ENCODE measurements around the gene BICD1. TPM values are rescaled to one million over a fixed set of nuclear protein-coding genes. Genes with fewer than 3 reads are reported as not detected.

Gene BICD1
- total RNA-seq, 1 experiment from 2014 or later: 41.3 TPM

DNA sequence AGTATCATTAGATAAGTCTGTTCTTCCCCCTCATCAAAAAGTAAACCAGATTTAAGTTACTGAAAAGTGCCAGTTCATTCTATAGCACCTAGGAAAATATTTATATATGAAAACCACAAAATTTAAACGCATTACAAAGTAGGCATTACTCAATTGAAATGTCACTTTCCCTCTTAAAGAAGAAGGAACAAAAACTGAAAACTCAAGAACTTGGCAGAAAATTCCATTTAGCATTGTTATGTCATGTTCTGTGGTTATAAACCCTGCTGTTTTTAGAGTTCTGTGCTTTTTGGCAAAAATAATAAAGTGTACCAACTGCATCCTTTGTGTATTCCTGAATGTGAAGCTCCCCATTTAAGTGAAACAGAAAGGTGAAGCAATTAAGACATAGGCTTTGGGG lies 296.3 kb downstream of the BICD1 start:
- Histone ChIP-seq H4K20me1 (ENCODE audit: insufficient read depth) (no peaks in the 10 kb centered on the region), H2AFZ (no peak overlapping the region), H3K4me1 (replicated peaks; ENCODE audit: insufficient read depth) (peaks cover 29% of the 10 kb centered on the region), H3K9me2 (ENCODE audit: insufficient read depth) (no peaks in the 10 kb centered on the region), H3K27me3 (ENCODE audit: insufficient read depth, low read depth) (no peaks in the 10 kb centered on the region), H3K79me2 (ENCODE audit: low read depth) (peaks cover 45% of the 10 kb centered on the region), H3K36me3 (ENCODE audit: low read depth) (no peaks in the 10 kb centered on the region), H3K27ac (no peak overlapping the region), H3F3A (ENCODE audit: insufficient read depth, low read depth) (peaks cover 24% of the 10 kb centered on the region), H3K4me2 (no peak overlapping the region), H3K9me3 (ENCODE audit: insufficient read depth, low read depth) (no peaks in the 10 kb centered on the region), H3K4me3 (no peak overlapping the region)
- CTCF ChIA-PET: no interaction called here
- no TSS peak for BruUV-seq (replicated peaks)
- POLR2A ChIA-PET (ENCODE audit: unreplicated experiment): no interaction called here
- no peak for TF ChIP-seq EZH2 (IDR thresholded peaks at IDR 0.05; ENCODE audit: low read depth)
- TF ChIP-seq, protein P1, sequence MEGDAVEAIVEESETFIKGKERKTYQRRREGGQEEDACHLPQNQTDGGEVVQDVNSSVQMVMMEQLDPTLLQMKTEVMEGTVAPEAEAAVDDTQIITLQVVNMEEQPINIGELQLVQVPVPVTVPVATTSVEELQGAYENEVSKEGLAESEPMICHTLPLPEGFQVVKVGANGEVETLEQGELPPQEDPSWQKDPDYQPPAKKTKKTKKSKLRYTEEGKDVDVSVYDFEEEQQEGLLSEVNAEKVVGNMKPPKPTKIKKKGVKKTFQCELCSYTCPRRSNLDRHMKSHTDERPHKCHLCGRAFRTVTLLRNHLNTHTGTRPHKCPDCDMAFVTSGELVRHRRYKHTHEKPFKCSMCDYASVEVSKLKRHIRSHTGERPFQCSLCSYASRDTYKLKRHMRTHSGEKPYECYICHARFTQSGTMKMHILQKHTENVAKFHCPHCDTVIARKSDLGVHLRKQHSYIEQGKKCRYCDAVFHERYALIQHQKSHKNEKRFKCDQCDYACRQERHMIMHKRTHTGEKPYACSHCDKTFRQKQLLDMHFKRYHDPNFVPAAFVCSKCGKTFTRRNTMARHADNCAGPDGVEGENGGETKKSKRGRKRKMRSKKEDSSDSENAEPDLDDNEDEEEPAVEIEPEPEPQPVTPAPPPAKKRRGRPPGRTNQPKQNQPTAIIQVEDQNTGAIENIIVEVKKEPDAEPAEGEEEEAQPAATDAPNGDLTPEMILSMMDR (conservative IDR thresholded peaks at IDR 0.05): no peak
- intact Hi-C loops (cut with micrococcal nuclease; ENCODE audit: unreplicated experiment): no loop called here
- DNase-seq: no peak

DNA sequence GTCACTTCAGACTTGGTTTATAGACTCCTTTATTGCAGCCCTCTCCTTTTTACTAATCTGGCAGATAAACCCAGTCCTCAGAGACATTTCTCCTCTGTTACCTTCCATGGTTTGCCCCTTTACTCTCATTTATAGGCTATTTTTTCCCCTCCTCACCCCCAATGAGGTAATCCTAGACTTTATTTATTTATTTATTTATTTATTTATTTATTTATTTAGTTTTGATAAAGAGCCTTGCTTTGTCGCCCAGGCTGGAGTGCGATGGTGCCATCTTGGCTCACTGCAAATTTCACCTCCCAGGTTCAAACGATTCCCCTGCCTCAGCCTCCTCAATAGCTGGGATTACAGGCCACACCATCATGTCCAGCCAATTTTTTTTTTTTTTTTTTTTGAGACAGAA lies 301.1 kb downstream of the BICD1 start:
- Histone ChIP-seq H3K4me3 (no peak overlapping the region), H3K4me2 (no peak overlapping the region), H3K79me2 (ENCODE audit: low read depth) (peaks cover 45% of the 10 kb centered on the region), H3K4me1 (replicated peaks; ENCODE audit: insufficient read depth) (peaks cover 10% of the 10 kb centered on the region; the same call in 1 of the 2 replicates), H2AFZ (no peak overlapping the region), H3K9me2 (ENCODE audit: insufficient read depth) (no peaks in the 10 kb centered on the region), H3F3A (ENCODE audit: insufficient read depth, low read depth) (no peaks in the 10 kb centered on the region), H3K36me3 (ENCODE audit: low read depth) (no peaks in the 10 kb centered on the region), H4K20me1 (ENCODE audit: insufficient read depth) (no peaks in the 10 kb centered on the region), H3K27me3 (ENCODE audit: insufficient read depth, low read depth) (no peaks in the 10 kb centered on the region), H3K27ac (no peak overlapping the region), H3K9me3 (ENCODE audit: insufficient read depth, low read depth) (no peaks in the 10 kb centered on the region)
- DNase-seq: no peak
- TF ChIP-seq, protein P1 (conservative IDR thresholded peaks at IDR 0.05): no peak
- no peak for TF ChIP-seq EZH2 (IDR thresholded peaks at IDR 0.05; ENCODE audit: low read depth)
- intact Hi-C loops (cut with micrococcal nuclease; ENCODE audit: unreplicated experiment): no loop called here
- BruUV-seq (replicated peaks): no TSS peak
- POLR2A ChIA-PET (ENCODE audit: unreplicated experiment): no interaction called here
- CTCF ChIA-PET: no interaction called here

DNA sequence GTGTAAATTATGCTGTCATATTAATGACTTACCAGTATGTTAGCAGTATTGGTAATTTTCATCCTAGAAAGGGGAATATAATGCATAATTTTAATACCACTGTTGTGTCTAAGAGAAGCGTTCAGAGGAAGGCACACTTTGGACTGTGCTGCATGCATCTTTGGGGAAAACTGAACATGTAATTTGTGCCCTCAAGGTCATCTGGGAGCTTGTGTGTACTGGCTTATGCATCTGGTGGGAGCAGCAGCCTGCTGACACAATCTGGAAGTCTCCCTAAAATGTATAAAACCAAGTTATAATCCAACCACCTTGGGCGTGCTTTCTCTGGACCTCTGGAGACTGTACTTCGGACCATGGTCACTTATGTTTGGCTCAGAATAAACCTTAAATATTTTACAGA lies 306.8 kb downstream of the BICD1 start:
- no peaks in the 10 kb centered on the region for H3K36me3 ChIP-seq (ENCODE audit: low read depth)
- no peak overlapping the region for H2AFZ ChIP-seq
- POLR2A ChIA-PET (ENCODE audit: unreplicated experiment): no interaction called here
- no peaks in the 10 kb centered on the region for H4K20me1 ChIP-seq (ENCODE audit: insufficient read depth)
- intact Hi-C loops (cut with micrococcal nuclease; ENCODE audit: unreplicated experiment): no loop called here
- CTCF ChIA-PET: no interaction called here
- H3K4me2 ChIP-seq: no peak overlapping the region
- BruUV-seq (replicated peaks): no TSS peak
- TF ChIP-seq EZH2 (IDR thresholded peaks at IDR 0.05; ENCODE audit: low read depth): no peak
- TF ChIP-seq, protein P1 (conservative IDR thresholded peaks at IDR 0.05): no peak
- peaks cover 37% of the 10 kb centered on the region for H3K79me2 ChIP-seq (ENCODE audit: low read depth)
- no peaks in the 10 kb centered on the region for H3K27me3 ChIP-seq (ENCODE audit: insufficient read depth, low read depth)
- H3K4me3 ChIP-seq: no peak overlapping the region
- DNase-seq: no peak
- no peaks in the 10 kb centered on the region for H3K9me2 ChIP-seq (ENCODE audit: insufficient read depth)
- H3K27ac ChIP-seq: no peak overlapping the region
- H3F3A ChIP-seq (ENCODE audit: insufficient read depth, low read depth): no peaks in the 10 kb centered on the region
- H3K9me3 ChIP-seq (ENCODE audit: insufficient read depth, low read depth): no peaks in the 10 kb centered on the region
- no peaks in the 10 kb centered on the region for H3K4me1 ChIP-seq (replicated peaks; ENCODE audit: insufficient read depth)

All from PC-9 (cell line).